ENCODE measurements around the gene LYPD6B.

LYPD6B gene

DNA sequence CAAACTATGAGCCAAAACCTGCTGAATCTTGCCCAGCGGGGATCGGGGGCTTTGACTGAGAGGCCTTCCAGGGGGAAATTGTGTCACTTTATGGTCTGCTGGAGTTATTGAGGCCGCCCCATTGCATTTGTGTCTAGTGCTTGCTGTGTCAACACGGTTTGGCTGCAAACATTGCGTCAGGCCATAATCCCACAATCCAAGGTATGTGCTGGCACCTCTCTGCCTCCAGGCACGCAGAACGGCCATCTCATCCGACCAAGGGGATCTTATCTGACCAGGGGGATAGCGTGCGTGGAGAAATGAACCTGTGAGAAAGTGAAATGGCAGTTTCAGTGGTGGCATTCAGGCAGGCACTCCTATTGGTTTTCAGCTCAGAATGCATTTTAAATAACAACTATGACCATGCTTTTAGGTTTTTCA, 18.1 kb upstream of the LYPD6B start:
- no peak for DNase-seq (ENCODE audit: low read depth)
- H3K4me3 ChIP-seq (ENCODE audit: low read length): no peak overlapping the region
- TF ChIP-seq, protein P1, sequence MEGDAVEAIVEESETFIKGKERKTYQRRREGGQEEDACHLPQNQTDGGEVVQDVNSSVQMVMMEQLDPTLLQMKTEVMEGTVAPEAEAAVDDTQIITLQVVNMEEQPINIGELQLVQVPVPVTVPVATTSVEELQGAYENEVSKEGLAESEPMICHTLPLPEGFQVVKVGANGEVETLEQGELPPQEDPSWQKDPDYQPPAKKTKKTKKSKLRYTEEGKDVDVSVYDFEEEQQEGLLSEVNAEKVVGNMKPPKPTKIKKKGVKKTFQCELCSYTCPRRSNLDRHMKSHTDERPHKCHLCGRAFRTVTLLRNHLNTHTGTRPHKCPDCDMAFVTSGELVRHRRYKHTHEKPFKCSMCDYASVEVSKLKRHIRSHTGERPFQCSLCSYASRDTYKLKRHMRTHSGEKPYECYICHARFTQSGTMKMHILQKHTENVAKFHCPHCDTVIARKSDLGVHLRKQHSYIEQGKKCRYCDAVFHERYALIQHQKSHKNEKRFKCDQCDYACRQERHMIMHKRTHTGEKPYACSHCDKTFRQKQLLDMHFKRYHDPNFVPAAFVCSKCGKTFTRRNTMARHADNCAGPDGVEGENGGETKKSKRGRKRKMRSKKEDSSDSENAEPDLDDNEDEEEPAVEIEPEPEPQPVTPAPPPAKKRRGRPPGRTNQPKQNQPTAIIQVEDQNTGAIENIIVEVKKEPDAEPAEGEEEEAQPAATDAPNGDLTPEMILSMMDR (conservative IDR thresholded peaks at IDR 0.05; ENCODE audit: low read length): no peak

DNA sequence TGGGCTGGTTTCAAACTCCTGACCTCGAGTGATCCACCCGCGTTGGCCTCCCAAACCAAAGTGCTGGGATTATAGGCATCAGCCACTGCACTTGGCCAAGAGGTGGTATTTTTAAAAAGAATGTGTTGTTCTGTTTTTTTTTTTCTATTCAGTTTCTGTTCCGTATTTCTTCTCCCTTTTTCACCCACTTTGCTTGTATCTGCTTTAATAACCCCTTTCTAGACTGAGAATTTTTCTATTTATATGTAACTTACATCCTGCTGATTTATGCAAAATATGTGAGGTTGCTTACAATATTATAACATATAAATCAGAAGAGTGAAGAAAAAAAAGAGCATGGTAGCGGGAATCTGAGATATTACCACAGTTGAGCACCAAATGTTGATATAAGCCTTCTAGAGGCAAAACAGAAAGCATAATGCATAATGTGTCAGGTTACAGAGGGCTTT, 17.2 kb upstream of the LYPD6B start:
- TF ChIP-seq, protein P1 (conservative IDR thresholded peaks at IDR 0.05; ENCODE audit: low read length): no peak
- no peak overlapping the region for H3K4me3 ChIP-seq (ENCODE audit: low read length)
- no peak for DNase-seq (ENCODE audit: low read depth)

DNA sequence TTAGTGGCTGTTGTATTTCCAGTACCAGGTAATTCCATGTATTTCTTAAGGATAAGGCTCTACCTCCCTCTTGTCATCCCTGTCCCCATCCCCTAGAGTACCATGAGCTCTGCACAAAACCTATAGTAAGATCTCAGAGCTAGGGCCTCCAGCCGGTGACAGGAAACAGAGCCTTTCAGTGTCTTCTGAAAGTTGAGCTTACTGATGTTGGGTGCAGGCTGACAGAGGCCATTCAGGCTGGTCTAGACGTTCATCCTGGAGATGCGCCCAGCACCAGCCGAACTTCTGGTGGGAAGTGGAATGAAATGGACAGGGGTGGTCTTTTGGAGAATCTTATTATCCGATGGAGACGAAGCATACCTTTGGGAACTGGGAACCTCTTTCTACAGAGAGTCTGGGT, 16.7 kb upstream of the LYPD6B start:
- DNase-seq (ENCODE audit: low read depth): no peak
- H3K4me3 ChIP-seq (ENCODE audit: low read length): no peak overlapping the region
- TF ChIP-seq, protein P1 (conservative IDR thresholded peaks at IDR 0.05; ENCODE audit: low read length): no peak

DNA sequence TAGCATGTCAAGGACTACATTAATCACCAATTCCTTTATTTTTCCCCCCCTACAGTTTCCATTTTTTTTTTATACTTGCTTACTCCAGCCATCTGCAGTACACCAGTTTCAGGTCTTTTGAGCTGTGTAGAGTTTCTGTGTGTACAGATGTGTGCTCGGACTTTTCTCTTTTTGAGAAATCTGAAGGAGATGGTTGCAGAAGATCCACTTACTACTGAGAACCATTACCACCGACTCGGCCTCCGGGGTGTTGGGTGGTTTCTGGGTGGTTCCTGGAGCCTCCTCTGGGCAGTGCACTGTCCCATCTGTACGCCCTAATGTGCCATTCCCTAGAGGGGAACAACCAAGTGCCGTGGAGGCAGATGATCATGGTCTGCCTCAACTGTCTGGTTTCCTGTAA, 15.4 kb upstream of the LYPD6B start:
- DNase-seq (ENCODE audit: low read depth): no peak
- TF ChIP-seq, protein P1 (conservative IDR thresholded peaks at IDR 0.05; ENCODE audit: low read length): no peak
- no peak overlapping the region for H3K4me3 ChIP-seq (ENCODE audit: low read length)

DNA sequence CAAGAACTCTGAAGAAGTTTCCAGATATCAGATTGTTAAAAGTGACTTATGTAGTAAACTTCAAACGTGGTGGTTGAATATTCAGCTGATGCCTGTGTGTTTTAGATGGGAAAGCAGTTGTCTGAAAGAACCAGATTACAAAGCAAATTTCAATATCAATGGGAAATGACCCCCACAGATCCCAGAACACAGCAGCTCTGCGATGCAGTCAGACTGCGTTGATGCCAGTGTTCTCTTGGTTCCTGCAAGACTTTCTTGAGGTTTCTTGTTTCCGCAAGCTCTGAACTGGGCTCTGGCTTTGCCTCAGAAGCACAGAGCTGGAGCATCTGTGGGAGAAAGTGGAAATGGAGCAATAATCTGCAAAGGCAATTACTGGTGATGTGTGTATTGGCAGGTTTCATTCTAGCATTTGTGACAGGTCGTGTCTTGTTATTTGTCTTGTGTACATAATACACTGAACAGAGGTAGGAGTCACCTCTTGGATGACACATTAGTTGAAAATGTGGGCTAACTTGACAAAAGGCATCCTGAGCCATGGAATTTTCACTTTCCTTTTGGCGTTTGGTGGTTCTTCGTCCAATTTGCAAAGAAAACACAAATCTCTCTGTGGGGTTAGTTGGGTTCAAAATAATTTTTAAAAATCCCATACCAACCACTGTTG, 10.8 kb upstream of the LYPD6B start:
- DNase-seq (ENCODE audit: low read depth): no peak
- TF ChIP-seq, protein P1 (conservative IDR thresholded peaks at IDR 0.05; ENCODE audit: low read length): no peak
- no peak overlapping the region for H3K4me3 ChIP-seq (ENCODE audit: low read length)

DNA sequence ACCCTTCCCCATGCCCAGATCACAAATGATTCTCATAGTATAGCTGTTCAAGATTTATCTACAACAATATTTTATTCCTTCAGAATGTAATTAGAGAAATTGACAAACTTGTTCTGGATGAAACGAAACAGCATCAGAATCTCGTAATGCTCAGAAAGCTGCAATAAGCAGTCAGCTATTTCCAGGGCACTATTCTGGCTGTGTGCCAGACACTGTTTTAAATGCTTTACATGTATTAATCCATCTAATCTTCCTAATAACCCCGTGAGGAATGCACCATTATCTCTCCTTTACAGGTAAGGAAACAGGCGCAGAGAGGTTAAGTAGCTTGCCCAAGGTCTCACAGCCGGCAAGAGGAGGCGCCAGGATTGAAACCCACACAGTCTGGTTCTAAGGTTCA, 10.1 kb upstream of the LYPD6B start:
- TF ChIP-seq, protein P1 (conservative IDR thresholded peaks at IDR 0.05; ENCODE audit: low read length): no peak
- no peak overlapping the region for H3K4me3 ChIP-seq (ENCODE audit: low read length)
- DNase-seq (ENCODE audit: low read depth): no peak

DNA sequence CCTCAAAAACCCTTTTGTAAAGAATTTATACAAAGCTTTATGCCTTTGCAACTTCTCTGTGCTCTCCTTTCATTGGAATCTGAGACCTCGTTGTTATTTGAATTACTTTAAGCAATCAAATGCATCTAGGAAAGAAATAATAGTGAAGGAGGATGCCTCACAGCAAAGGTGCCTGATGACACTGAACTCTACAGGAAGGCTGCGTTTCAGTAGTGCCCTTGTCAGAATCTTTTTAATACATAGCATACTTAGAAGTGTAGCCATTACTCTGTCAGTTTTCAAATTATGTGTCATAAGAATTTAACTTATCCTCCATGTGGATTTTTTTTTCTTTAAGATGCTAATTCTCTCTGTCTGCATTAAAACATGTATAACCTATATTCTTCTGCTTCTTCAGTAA, 9.6 kb upstream of the LYPD6B start:
- no peak overlapping the region for H3K4me3 ChIP-seq (ENCODE audit: low read length)
- TF ChIP-seq, protein P1 (conservative IDR thresholded peaks at IDR 0.05; ENCODE audit: low read length): no peak
- no peak for DNase-seq (ENCODE audit: low read depth)

Data from AG10803 (cell line).